H1 (cell line): ENCODE measurements around the gene CNGA1. TPM values are rescaled to one million over a fixed set of nuclear protein-coding genes. Genes with fewer than 3 reads are reported as not detected.
A peak's percentile ranks its signal among the peaks of the same experiment; 100 is the strongest.

Experiments
- CTCF ChIA-PET: fragments of 300-600 bp; sonication (Branson Sonifier 250); formaldehyde crosslinking; loops from one replicate; lab custom pipeline; 2021; ENCODE audit not compliant: partially characterized antibody; lab: Charles Lee
- POLR2A ChIA-PET: fragments of 300-600 bp; sonication (Branson Sonifier 250); formaldehyde crosslinking; loops from one replicate; lab custom pipeline; 2021; ENCODE audit warnings: inconsistent platforms; ENCODE audit not compliant: partially characterized antibody; lab: Charles Lee
- DNase-seq, 2 experiments: peaks; one replicate each; pipeline versions ENCODE4 v3.0.0 to v3.0.0-alpha.2; 2010 to 2022; ENCODE audit warnings: low spot score in 2 of 2, low read depth in 1 of 2, mixed read lengths in 1 of 2
- FAIRE-seq: peaks from 2 replicates; lab custom pipeline; 2011; peaks lifted over from hg19 to GRCh38; lab: Jason Lieb, UNC
- H2AFZ ChIP-seq: 2 replicates; pipeline ENCODE4 v1.8.1; 2012; ENCODE audit warnings: low read length, inconsistent platforms
- H2AK5ac ChIP-seq: 2 replicates; pipeline ENCODE4 v1.6.1; 2013; ENCODE audit warnings: low read depth, low read length
- H2BK120ac ChIP-seq: replicated peaks from 2 replicates; pipeline ENCODE3; 2013; ENCODE audit warnings: low read depth, low read length, inconsistent platforms
- H2BK12ac ChIP-seq: 2 replicates; pipeline ENCODE4 v1.6.1; 2013; ENCODE audit warnings: low read depth, low read length
- H2BK15ac ChIP-seq: 2 replicates; pipeline ENCODE4 v1.6.1; 2013; ENCODE audit warnings: low read length
- H2BK20ac ChIP-seq: 2 replicates; pipeline ENCODE4 v1.6.1; 2013; ENCODE audit warnings: low read length
- H2BK5ac ChIP-seq: 2 replicates; pipeline ENCODE4 v1.6.1; 2013; ENCODE audit warnings: low read depth, low read length
- H3K14ac ChIP-seq: 2 replicates; pipeline ENCODE4 v1.6.1; 2013; ENCODE audit warnings: inconsistent platforms; ENCODE audit not compliant: insufficient read length
- H3K18ac ChIP-seq: 2 replicates; pipeline ENCODE4 v1.6.1; 2013; ENCODE audit warnings: low read length; ENCODE audit errors: extremely low read depth
- H3K23ac ChIP-seq: 2 replicates; pipeline ENCODE4 v1.6.1; 2013; ENCODE audit warnings: inconsistent platforms; ENCODE audit not compliant: insufficient read length
- H3K23me2 ChIP-seq: 2 replicates; pipeline ENCODE4 v1.6.1; 2013; ENCODE audit warnings: low read depth, low read length
- H3K27ac ChIP-seq: 2 replicates; pipeline ENCODE4 v1.6.1; 2011; ENCODE audit warnings: low read depth, low read length, inconsistent platforms
- H3K27me3 ChIP-seq, 4 experiments: replicated peaks in 1 of 4; 1 replicate in 1 of 4; 2 replicates in 3 of 4; pipeline versions ENCODE4 v1.6.1 to v1.8.1; 2011 to 2013; ENCODE audit warnings: low read length in 3 of 4, mild to moderate bottlenecking in 3 of 4, inconsistent platforms in 2 of 4, mixed read lengths in 2 of 4, moderate library complexity in 1 of 4; ENCODE audit not compliant: control insufficient read depth in 3 of 4, insufficient read depth in 3 of 4; ENCODE audit errors: extremely low read depth in 1 of 4
- H3K36me3 ChIP-seq, 4 experiments: 2 replicates each; pipeline versions ENCODE4 v1.6.1 to v1.8.1; 2011 to 2013; ENCODE audit warnings: mild to moderate bottlenecking in 4 of 4, low read length in 3 of 4, moderate library complexity in 2 of 4, control low read depth in 1 of 4, inconsistent platforms in 1 of 4; ENCODE audit not compliant: insufficient read depth in 4 of 4, control insufficient read depth in 2 of 4
- H3K4ac ChIP-seq: replicated peaks from 2 replicates; pipeline ENCODE3; 2013; ENCODE audit warnings: low read length, low read depth, mixed read lengths, inconsistent platforms; ENCODE audit not compliant: insufficient read length
- H3K4me1 ChIP-seq, 4 experiments: replicated peaks in 1 of 4; 1 replicate in 1 of 4; 2 replicates in 3 of 4; pipeline versions ENCODE4 v1.6.1 to v1.8.1; 2011 to 2013; ENCODE audit warnings: low read length in 3 of 4, inconsistent platforms in 2 of 4, mixed read lengths in 1 of 4; ENCODE audit not compliant: insufficient read depth in 4 of 4, control insufficient read depth in 3 of 4
- H3K4me2 ChIP-seq, 2 experiments: 2 replicates each; pipeline versions ENCODE4 v1.6.1 to v1.8.1; 2011 to 2013; ENCODE audit warnings: low read depth in 2 of 2, low read length in 2 of 2, control low read depth in 1 of 2, inconsistent platforms in 1 of 2, mild to moderate bottlenecking in 1 of 2; ENCODE audit not compliant: insufficient read depth in 1 of 2
- H3K4me3 ChIP-seq, 4 experiments: fragments of 200-600, 300-600 bp in 1 of 4; sonication (generic), shearing (Covaris generic), sonication (Bioruptor Twin) in 1 of 4; 2 replicates each; pipeline versions ENCODE4 v1.5.1 to v1.8.1; 2011 to 2016; ENCODE audit warnings: low read length in 4 of 4, low read depth in 3 of 4, control low read depth in 2 of 4, inconsistent platforms in 2 of 4, mild to moderate bottlenecking in 2 of 4, mixed read lengths in 1 of 4, moderate library complexity in 1 of 4; ENCODE audit not compliant: insufficient read depth in 2 of 4; ENCODE audit errors: extremely low read depth in 1 of 4
- H3K56ac ChIP-seq: replicated peaks from 2 replicates; pipeline ENCODE3; 2013; ENCODE audit warnings: low read depth, mild to moderate bottlenecking, mixed read lengths, low read length, inconsistent platforms; ENCODE audit not compliant: insufficient read length
- H3K79me1 ChIP-seq: 2 replicates; pipeline ENCODE4 v1.6.1; 2013; ENCODE audit warnings: low read depth, low read length, control low read depth
- H3K79me2 ChIP-seq, 2 experiments: 2 replicates each; pipeline versions ENCODE4 v1.6.1 to v1.8.1; 2012 to 2013; ENCODE audit warnings: low read length in 2 of 2, mild to moderate bottlenecking in 2 of 2, inconsistent platforms in 1 of 2; ENCODE audit not compliant: insufficient read depth in 2 of 2, control insufficient read depth in 1 of 2
- H3K9ac ChIP-seq, 4 experiments: replicated peaks in 1 of 4; 1 replicate in 1 of 4; 2 replicates in 3 of 4; pipeline versions ENCODE4 v1.6.1 to v1.8.1; 2011 to 2013; ENCODE audit warnings: low read depth in 3 of 4, low read length in 3 of 4, control low read depth in 2 of 4, mild to moderate bottlenecking in 2 of 4, moderate library complexity in 2 of 4, inconsistent platforms in 1 of 4; ENCODE audit errors: extremely low read depth in 1 of 4
- H3K9me3 ChIP-seq, 2 experiments: 2 replicates each; pipeline versions ENCODE4 v1.6.1 to v1.8.1; 2012 to 2013; ENCODE audit warnings: mild to moderate bottlenecking in 2 of 2, moderate library complexity in 2 of 2, control low read depth in 1 of 2, inconsistent platforms in 1 of 2, low read depth in 1 of 2, low read length in 1 of 2, mixed read lengths in 1 of 2; ENCODE audit not compliant: insufficient read depth in 2 of 2
- H4K20me1 ChIP-seq, 2 experiments: replicated peaks in 1 of 2; 2 replicates each; pipeline versions ENCODE3 to v1.8.1; 2011 to 2013; ENCODE audit warnings: inconsistent platforms in 2 of 2, low read length in 2 of 2, mild to moderate bottlenecking in 1 of 2; ENCODE audit not compliant: insufficient read depth in 2 of 2, control insufficient read depth in 1 of 2
- H4K5ac ChIP-seq: 2 replicates; pipeline ENCODE4 v1.6.1; 2013; ENCODE audit warnings: low read length, low read depth, mixed read lengths, inconsistent platforms; ENCODE audit not compliant: insufficient read length
- H4K8ac ChIP-seq: 2 replicates; pipeline ENCODE4 v1.8.0; 2013; ENCODE audit warnings: mild to moderate bottlenecking, moderate library complexity, low read length, inconsistent platforms; ENCODE audit not compliant: insufficient read depth; ENCODE audit errors: extremely low read depth
- H4K91ac ChIP-seq: replicated peaks from 2 replicates; pipeline ENCODE3; 2013; ENCODE audit warnings: low read length, mixed read lengths, inconsistent platforms; ENCODE audit not compliant: insufficient read length
- CBX8 ChIP-seq: fragments of 300-800, 300-1000 bp; sonication (generic); IDR thresholded peaks from 2 replicates; pipeline ENCODE4 v1.7.1; 2016; ENCODE audit warnings: low read depth, low read length, borderline replicate concordance
- CTCF ChIP-seq, 3 experiments: IDR thresholded peaks; 1 replicate in 2 of 3; 2 replicates in 1 of 3; pipeline versions ENCODE4 v1.5.1 to v1.6.1; 2011; ENCODE audit warnings: low read length in 3 of 3, mild to moderate bottlenecking in 3 of 3, inconsistent platforms in 2 of 3, low read depth in 1 of 3, moderate library complexity in 1 of 3; ENCODE audit not compliant: insufficient read depth in 1 of 3; ENCODE audit errors: control extremely low read depth in 1 of 3
- NANOG ChIP-seq: IDR thresholded peaks from 2 replicates; pipeline ENCODE4 v1.6.1; 2011; ENCODE audit warnings: low read length, low read depth, mild to moderate bottlenecking, inconsistent platforms; ENCODE audit not compliant: insufficient read depth, poor library complexity, severe bottlenecking
- RAD21 ChIP-seq, 2 experiments: IDR thresholded peaks in 1 of 2; conservative IDR thresholded peaks in 1 of 2; 2 replicates each; pipeline ENCODE4 v1.6.1; 2011; ENCODE audit warnings: low read depth in 2 of 2, low read length in 2 of 2, improper control_type of control experiment in 1 of 2, inconsistent platforms in 1 of 2, mild to moderate bottlenecking in 1 of 2, moderate library complexity in 1 of 2
- SIX5 ChIP-seq: IDR thresholded peaks from 2 replicates; pipeline ENCODE4 v1.6.1; 2011; ENCODE audit warnings: mild to moderate bottlenecking, low read depth, low read length
- TAF7 ChIP-seq: optimal IDR thresholded peaks from 2 replicates; pipeline ENCODE3; 2011; ENCODE audit warnings: low read depth, mild to moderate bottlenecking, inconsistent platforms, low read length, moderate library complexity, borderline replicate concordance
- whole genome bisulfite sequencing, 2 experiments: shearing (Covaris generic) in 1 of 2; methylation state at CpG; one replicate each; pipeline versions ENCODE4 v1.1.6 to v1.1.7; 2013 to 2015; ENCODE audit warnings: low lambda C conversion rate in 2 of 2, mixed read lengths in 2 of 2, inconsistent platforms in 1 of 2, low coverage in 1 of 2, missing lambda C conversion rate in 1 of 2; ENCODE audit not compliant: insufficient replicate concordance in 2 of 2, insufficient coverage in 1 of 2, insufficient read length in 1 of 2; ENCODE audit errors: extremely low coverage in 1 of 2, missing lambda C conversion rate in 1 of 2; 5-methylcytosine and 5-hydroxymethylcytosine counted together
- polyA plus RNA-seq, 7 experiments: library from polyadenylated mRNA; depleted of rRNA in 3 of 7; stranded (reverse) in 5 of 7; unstranded in 2 of 7; fragments of >200 nt in 5 of 7; fragments of 200-250 nt in 2 of 7; gene quantifications; 1 replicate in 5 of 7; 2 replicates in 1 of 7; 4 replicates in 1 of 7; pipeline versions ENCODE4 v1.2.1 to v1.2.3, GENCODE V29; 2011 to 2013; ENCODE audit warnings: missing spikeins in 2 of 7, mixed read lengths in 2 of 7
- total RNA-seq: library from RNA; stranded (reverse); fragmentation: NEBNext Ultra II Directional; extraction: Animal tissue kit (Norgen Biotek cat#: 25700); gene quantifications from 2 replicates; pipeline ENCODE4 v1.2.1, GENCODE V29; 2021

The CNGA1 gene
- total and polyA plus RNA-seq, 2 of the 8 experiments (the other 6 are each of a cell fraction or from before 2014, with no cell fraction given): 0.17 to 0.54 TPM

DNA sequence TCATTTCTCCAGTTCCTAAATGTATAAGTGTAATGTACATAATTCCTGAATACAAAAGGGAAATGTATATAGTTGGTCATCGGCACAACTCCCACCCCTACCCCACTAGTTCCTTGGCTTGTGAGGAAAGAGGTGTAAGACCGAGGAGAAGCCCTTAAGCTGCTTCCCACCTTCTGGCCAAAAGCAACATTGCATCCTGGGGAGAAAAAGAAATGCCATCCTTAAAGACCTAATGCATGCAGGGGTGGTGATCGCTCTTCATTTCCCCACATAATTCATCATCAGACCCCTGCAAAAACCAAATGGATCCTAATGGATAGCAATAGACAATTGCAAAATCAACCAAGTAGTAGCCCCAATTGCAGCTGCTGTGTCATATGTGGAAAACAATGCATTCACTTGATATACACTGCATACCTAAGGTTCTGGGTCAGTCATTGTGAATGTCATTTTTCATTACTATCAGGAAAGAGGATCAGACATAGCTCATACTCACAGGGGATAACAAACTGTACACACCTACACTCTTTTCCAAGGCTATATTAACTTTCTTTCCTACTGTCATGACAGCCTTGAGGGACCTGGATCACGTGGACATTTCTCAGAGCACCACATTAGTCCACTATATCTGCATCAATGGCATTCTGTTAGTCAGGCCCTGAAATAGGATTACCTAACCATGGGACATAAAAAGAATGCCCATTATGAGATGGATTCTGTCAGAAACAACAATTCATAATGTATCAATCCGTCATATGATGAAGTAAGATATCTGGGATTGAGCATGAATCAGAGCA is 70.4 kb downstream of the CNGA1 start:
- Histone ChIP-seq H3K4me3 (no peak overlapping the region), H2AFZ (no peak overlapping the region), H2AK5ac (no peak overlapping the region), H2BK15ac (no peak overlapping the region), H3K27ac (no peak overlapping the region), H3K9me3 (no peaks in the 10 kb centered on the region), H3K79me1 (no peaks in the 10 kb centered on the region), H2BK12ac (no peak overlapping the region), H3K56ac (no peak overlapping the region), H4K5ac (no peak overlapping the region), H3K36me3 (no peaks in the 10 kb centered on the region), H3K18ac (no peak overlapping the region), H4K8ac (no peak overlapping the region), H3K14ac (no peak overlapping the region), H3K4me1 (peaks cover 0 to 4% (median 1%) of the 10 kb centered on the region in 4 experiments; a peak in 2 of 7 replicates), H2BK5ac (no peak overlapping the region), H3K23ac (no peak overlapping the region), H2BK120ac (no peak overlapping the region), H3K23me2 (no peaks in the 10 kb centered on the region), H2BK20ac (no peak overlapping the region), H3K27me3 (no peaks in the 10 kb centered on the region), H3K4ac (no peak overlapping the region), H3K9ac (no peak overlapping the region), H4K91ac (no peak overlapping the region), H3K4me2 (no peak overlapping the region), H4K20me1 (no peaks in the 10 kb centered on the region), H3K79me2 (no peaks in the 10 kb centered on the region)
- FAIRE-seq (peak; percentile 42), DNase-seq (no peak)
- TF ChIP-seq SIX5: no peak
- TF ChIP-seq CTCF (IDR thresholded peaks at IDR 0.05; ENCODE audit: control extremely low read depth in 1 of 3, insufficient read depth in 1 of 3, low read depth in 1 of 3, low read length in 3 of 3): peak in 1 of 3 experiments; percentile 50; a peak in 1 of 4 replicates
- TF ChIP-seq RAD21 (IDR thresholded peaks at IDR 0.05 in 1 of 2, conservative IDR thresholded peaks at IDR 0.05 in 1 of 2; ENCODE audit: low read depth in 2 of 2, low read length in 2 of 2): 0 out of 4 replicates have a peak, but pooled peaks of 1 of the 2 experiments have one; percentile 4
- TF ChIP-seq TAF7: no peak
- no peak for TF ChIP-seq CBX8
- TF ChIP-seq NANOG: no peak
- CTCF ChIA-PET: interaction anchor here (0.6 to 2.5 kb wide), 13 partner anchors 10 to 233 kb away, joined by 3 to 14 read pairs (median 4); no protein-coding TSS in a partner anchor
- WGBS, 2 experiments: 87% methylated on average over 5 of the region's 5 CpGs; no CpG with 5 or more reads in 1 of the 2 experiments
- POLR2A ChIA-PET: interaction anchor here (0.6 kb wide), 1 partner anchor 109 kb away, joined by 3 read pairs; no protein-coding TSS in a partner anchor
